ENCODE data around the gene POPDC3.

The POPDC3 gene

GRCh38 chr6:105136431-105137350 lies 43.1 kb downstream of the POPDC3 start:
- no peak for DNase-seq

GRCh38 chr6:105135907-105136430 lies 43.8 kb downstream of the POPDC3 start:
- no peak for DNase-seq

DNA sequence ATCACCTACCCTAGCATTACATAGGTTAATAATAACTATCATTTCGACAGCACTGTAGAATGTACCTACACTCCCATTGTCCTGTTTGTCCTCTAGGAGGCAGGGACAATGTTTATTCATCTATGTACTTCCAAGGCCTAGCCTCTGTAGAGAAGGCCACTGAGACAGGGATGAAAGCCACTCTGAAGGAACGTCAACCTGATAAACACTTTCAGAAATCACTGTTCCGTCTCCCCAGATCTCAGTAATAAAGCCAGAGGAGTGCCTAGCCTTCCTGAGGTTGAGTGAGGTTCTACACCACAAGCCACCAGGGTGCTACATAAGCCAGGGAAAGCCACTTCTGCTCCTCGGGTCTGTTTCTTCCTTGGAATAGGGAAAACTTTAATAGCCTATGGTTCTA lies 44.8 kb downstream of the POPDC3 start:
- no peak for DNase-seq

GRCh38 chr6:105122717-105123116 lies 57.1 kb downstream of the POPDC3 start:
- DNase-seq, result no peak

DNA sequence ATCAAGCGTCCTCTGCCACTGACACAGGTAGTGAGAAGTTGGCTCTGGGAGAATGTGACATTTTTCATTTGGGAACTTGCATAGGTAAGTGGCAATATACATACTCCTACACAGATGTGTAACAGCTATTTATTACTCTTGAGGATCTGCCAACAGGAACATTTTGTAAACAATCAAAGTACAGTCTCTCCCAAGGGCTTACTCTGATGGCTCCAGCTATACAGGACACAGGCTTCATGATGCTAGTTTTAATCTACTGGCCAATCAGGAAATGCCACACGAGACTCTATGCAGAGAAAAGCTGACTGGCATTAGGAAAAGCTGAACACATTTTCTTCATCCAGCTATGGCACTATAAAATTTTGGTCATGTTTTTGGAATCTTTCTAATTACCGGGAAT lies 57.8 kb downstream of the POPDC3 start:
- DNase-seq, result peak; percentile 14

GRCh38 chr6:105120570-105120969 lies 59.2 kb downstream of the POPDC3 start:
- DNase-seq, result no peak

- DNase-seq, result no peak
Observed at GRCh38 chr6:105116150-105116549, 63.7 kb downstream of the POPDC3 start.

- no peak for DNase-seq
Observed at GRCh38 chr6:105113422-105113821, 66.4 kb downstream of the POPDC3 start.

DNA sequence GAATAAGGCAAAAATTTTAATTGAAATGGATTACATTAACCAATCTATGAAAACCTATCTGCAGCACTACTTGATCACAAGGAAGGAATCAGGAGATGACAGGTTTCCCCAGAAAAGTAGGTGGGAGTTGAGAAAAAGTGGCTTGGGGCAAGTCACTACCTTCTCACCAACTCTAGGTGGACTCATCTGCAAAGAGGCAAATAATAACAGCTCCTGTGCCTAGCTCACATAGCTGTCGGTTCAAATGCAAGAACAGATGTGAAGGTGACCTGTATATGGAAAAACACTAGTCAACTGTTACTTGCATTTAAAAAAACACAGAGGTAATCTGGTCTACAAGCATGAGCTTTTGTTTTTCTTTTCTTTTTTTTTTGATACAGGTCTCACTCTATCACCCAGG lies 67.2 kb downstream of the POPDC3 start:
- DNase-seq, result no peak

GRCh38 chr6:105111871-105112270 lies 67.9 kb downstream of the POPDC3 start:
- DNase-seq, result no peak

DNA sequence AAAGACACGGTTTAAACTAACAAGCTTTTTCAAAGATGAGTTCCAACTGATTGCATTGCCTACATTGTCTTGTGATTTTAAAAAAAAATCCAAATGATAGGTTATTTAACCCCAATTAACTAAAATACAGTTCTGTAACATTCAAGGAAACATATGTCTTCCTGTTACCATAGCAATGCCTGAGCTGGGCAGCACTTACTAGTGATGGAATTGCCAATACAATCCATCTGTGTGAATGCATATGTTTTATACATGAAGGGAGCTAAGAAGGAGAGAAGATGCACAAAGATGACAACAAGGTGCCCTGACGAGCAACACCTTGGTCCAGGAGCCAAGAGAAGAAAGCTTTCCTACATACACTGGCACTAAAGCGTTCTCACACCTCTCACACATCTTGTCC lies 68.7 kb downstream of the POPDC3 start:
- DNase-seq, result no peak

DNA sequence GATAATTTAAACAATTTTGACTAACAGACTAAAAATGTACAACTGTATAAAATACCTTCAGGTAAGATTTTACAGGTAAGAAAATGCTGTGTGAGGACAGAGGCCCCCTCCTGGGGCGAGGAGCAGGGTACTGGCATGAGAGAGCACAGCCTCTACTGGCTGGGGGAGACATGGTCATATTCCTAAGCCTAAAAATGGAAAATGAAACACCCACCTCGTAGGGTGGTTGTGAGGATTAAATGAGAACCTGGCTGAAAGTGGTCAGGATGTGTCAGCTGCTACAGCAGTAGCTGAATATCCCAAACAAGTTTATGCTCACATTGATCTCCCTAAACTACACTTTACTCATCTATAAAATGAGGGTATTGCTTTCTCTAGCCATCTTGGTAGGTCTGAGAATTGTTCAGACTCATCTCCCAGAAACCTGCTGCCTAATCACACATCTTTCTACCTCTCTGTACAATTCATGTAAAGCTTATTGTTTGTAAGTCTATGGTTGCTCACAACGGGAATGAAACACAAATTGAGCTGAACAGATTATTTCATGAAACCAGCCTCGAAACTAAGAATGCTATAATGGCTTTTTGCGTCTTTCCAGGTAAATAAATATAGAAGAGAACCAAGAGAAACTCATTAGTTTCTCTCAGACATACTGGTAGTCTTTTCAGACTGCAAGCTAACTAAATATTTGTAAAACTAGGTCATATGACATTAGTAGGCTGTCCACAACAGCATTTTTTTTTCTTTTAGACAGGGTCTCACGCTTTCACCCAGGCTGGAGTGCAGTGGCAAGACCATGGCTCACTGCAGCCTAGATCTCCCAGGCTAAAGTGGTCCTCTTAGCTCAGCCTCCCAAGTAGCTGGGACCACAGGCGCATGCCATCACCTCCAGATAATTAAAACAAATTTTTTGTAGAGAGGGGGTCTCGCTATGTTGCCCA lies 69.6 kb downstream of the POPDC3 start:
- no peak for DNase-seq

GRCh38 chr6:105108631-105109262 lies 71.1 kb downstream of the POPDC3 start:
- DNase-seq, result no peak
